GM11168 (cell line): ENCODE results near the gene PKM.

Experiments
- in situ Hi-C: fragments of 300-500 bp; cut with MboI; formaldehyde crosslinking; loops from one replicate; pipeline ENCODE4 v1.12.0; 2022; ENCODE audit warnings: low sequenced_read_pairs; ENCODE audit not compliant: unreplicated experiment

Gene PKM

DNA sequence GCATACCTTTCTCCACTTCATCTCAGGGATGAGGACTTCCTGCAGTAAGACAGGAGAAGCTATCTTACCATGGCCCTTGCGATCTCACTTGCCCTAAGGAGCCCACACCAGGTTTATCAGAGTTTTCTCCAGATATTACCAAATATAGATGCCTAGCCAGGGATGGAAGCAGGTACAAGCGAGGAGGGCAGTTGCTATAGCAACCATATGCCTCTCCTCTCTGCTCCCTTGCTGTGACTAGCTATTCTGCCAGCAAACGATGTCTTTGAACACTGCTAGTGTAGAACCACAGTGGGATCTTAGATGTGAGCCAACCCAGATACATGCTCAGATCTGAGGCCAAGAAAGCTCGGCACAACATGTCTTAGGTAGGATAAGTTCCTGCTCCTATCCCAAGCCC is 67.3 kb downstream of the PKM start:
- in situ Hi-C loops = loop anchor here (25.0 kb wide), 2 partner anchors 401 to 701 kb away; no protein-coding TSS in a partner anchor

DNA sequence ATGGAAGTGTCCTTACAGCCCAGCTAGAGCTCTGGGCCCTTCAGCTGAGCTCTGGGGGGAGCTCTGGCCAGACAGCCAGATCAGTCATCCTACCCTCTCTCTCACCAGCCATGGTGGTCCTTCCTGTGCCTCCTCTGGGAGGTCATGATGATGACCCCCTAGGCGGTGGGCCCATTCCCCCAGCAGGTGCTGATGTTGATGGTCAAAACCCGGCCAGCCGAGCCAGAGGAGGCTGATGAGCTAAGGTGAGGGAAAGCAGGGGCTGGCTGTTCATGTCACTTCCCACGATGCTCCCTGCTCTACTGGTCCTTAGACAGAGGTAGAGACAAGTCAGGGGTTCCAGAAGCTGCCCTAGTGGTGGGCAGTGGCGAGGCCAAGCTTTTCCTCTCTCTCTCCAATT is 68.4 kb downstream of the PKM start:
- in situ Hi-C loops = loop anchor here (25.0 kb wide), 2 partner anchors 400 to 700 kb away; no protein-coding TSS in a partner anchor

DNA sequence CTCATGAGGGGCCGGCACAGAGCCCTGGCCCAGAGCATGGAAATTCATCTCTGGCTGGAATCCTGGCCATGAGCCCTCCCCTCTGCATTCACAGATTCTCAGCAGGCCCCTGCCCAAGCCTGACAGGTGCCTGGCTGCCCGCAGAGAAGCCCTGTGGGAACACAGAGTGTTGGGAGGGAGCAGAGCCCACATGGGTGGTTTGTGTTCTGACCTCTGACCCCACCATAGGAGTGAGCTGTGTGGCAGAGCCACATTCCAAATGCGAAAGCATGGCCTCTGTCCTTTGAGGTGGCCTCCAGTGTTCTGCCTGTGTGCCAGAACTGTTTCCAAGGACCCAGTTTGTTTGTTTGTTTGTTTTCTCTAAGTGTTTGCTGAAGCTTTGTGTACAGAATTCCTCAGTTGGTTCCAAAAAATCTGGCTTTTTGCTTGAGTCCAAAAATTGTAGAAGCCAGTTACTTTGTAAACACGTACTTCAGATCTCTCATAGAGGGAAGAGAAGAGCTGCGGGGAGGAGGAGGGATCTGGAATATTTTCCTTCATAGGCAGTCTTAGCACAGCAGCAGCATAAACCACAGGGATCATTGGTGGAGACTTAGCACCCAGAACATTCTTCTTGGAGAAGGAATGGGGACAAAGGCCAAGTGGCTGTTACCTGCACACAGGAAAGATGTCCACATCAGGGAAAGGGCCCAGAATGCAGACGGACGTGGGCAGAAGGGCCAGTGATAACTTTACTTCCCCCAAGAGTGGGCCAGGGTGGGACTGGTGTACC is 69.4 kb downstream of the PKM start:
- in situ Hi-C loops = loop anchor here (25.0 kb wide), 2 partner anchors 399 to 699 kb away; no protein-coding TSS in a partner anchor

DNA sequence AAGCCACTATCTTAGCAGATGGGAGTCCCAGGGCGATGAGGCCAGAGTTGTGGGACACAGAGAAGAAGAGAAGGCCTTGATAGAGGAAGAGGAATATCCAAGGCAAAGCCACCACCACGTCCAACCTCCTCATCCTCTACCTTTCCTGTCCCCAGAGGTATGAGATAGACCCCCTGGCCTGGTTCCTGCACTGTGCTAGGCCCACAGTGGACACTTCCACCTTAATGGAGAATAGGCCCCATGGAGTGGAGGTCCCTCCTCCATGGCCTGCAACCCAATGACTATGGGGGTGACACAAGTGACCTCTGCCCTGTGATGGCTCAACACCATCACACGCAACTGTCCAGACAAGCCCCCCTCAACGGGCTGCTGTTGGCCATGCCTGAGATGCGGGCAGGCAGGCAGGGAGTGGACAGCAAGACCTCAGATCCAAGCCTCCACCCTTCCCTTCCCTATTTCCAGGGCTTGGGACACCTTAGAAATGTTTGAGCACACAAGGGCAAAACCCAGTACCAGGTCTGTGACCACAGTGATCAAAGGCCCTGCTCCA is 70.2 kb downstream of the PKM start:
- in situ Hi-C loops = loop anchor here (25.0 kb wide), 2 partner anchors 398 to 698 kb away; no protein-coding TSS in a partner anchor

DNA sequence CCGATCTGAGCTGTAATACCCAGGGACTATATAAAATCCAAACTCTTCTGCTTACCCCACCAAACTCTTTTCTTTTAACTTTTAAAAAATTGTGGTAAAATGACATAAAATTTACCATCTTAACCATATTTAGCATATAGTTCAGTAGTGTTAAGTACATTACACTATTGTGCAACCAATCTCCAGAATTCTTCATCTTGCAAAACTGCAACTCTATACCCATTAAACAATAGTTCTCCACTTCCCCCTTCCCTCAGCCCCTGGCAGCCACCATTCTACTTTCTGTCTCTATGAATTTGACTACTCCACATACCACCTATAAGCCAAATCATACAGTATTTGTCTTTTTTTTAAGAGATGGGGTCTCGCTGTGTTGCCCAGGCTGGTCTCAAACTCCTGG is 74.1 kb downstream of the PKM start:
- in situ Hi-C loops = loop anchor here (25.0 kb wide), 2 partner anchors 395 to 695 kb away; no protein-coding TSS in a partner anchor

DNA sequence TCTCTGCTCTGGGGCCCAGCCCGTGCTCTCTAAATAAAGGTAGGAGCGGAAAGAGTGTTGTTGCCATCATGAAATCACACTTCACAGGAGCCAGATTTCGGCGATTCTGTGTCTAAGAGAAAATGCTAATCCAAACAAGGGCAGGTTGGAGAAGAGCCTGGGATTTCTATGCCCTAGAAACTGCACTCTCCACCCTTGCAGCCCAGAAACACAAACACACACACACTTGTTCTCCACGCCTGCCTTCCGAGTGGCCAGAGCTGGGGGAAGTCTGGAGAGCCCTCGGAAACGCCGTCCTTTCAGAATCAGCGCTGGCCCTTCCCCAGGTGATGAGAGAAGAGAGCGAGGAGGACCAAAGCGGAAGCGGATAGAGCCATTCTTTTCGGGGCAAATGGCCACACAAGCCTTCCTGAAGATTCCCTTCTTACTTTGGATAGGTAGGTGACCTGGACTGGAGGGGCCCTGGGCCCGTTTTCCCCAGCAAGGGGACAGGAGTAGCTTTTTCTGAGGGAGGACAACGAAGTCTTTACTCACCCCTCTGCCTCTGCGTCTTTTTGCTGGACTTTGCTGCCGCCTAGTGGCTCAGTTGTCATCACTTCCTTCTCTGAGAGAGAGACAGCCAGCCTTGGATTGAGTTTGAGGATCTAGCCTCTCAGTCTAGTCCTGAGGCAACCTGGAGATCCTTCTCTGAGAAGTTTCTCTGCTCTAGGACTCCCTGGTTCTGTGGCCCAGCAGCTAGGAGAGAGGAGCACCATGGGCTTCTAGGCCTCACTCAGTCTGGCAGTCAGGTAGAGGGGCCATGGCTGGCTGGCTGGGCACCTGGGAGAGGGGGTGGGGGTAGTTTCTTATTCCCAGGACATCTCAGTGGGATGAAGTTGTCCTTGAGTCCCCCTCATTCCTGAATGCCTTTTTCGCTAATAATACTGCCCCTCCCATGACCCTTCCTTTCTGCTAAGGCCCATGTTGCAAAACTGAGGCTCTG is 75.1 kb downstream of the PKM start:
- in situ Hi-C loops = loop anchor here (25.0 kb wide), 2 partner anchors 394 to 694 kb away; no protein-coding TSS in a partner anchor

DNA sequence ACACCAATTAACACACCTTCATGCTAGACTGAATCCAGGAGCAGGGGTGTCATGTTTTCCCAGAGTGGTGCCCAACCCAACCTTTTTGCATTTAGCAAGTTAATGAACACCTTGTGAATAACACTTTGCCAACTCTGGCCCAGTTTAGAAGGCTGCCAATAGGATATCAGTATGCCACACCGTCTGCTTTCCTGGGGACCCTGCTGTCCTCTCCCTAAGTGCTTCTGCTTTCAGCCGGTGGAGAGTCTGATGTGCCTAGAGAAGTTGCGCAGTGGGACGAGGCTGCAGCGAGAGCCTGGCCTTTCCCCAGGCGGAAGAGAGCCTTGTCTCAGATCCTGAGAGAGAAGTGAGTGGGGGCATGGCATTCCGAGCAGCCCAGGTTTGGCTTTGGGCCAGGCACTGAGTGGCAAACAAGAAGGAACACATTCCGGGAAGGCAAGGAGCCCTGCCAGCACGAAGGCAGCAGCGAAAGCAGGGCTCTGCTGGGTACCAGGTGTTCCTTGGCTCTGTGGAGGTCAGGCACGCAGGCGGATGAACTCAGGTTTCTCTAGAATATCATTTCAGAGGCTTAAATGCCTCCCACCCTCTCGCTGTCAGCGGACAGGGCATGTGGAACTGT is 75.9 kb downstream of the PKM start:
- in situ Hi-C loops = loop anchor here (25.0 kb wide), 2 partner anchors 393 to 693 kb away; no protein-coding TSS in a partner anchor

DNA sequence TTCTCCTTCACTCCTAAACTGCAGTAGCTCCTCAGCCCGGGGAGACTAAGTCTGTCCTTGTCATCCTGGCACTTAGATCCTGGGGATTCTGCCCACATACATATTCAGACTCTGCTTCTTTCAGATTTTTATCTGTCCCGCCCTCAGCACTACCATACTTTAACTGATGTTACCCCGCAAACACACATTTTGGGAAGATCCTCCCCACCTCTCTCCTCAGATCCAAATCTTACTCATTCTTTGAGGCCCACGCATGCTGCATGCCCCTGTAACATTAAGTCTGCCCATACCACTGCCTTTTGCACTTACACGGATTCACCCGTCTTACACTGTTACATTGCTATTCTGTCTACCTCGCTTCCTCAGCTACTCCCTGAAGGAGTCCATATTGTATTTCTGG is 76.7 kb downstream of the PKM start:
- in situ Hi-C loops = loop anchor here (25.0 kb wide), 2 partner anchors 392 to 692 kb away; no protein-coding TSS in a partner anchor

DNA sequence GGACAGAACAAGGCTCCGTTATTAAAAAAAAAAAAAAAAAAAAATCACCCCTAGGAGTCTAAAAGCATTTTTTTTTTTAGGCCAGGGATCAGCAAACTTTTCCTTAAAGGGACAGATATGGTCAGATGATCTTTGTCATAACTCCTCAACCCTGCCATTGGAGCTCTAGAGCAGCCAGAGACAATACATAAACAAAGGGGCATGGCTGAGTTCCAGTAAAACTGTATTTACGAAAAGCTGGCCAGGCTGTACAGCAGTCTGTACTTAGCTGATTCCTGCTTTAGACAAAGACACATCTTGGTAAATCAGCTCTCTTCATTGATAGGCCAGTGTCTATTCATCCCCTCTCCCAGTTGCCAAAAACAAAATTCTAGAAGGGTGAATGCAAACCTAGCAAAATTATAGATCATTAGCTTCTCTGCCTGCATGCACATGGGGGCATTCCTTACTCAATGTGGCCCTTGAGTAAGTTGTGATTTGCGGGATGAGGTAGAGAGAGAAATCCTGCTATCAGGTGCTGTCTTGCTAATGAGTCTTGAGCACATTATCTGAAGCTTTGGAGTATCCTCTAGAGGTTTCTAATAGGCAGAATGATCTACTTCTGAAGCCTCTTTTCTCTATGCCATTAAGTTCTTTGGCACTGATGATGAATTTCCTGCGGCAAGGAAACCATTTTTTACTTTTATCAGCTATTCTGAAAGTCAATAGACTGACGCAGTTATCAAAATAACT is 77.6 kb downstream of the PKM start:
- in situ Hi-C loops = loop anchor here (25.0 kb wide), 2 partner anchors 391 to 691 kb away; no protein-coding TSS in a partner anchor
